T-helper 2 cell treated with Interferon-gamma antibody and Interleukin-4, amounts not matched to agents 100 ng/mL and 5 ng/mL, for 36 hours (primary cell): ENCODE measurements around the gene TMOD2. TPM values are rescaled to one million over a fixed set of nuclear protein-coding genes. Genes with fewer than 3 reads are reported as not detected.

ENCODE experiments used
- intact Hi-C: fragments of 100-400 bp; cut with micrococcal nuclease; formaldehyde crosslinking; loops from one replicate; pipeline ENCODE4 v1.15.1; 2023
- total RNA-seq: library from RNA; stranded (reverse); gene quantifications from 2 replicates; pipeline ENCODE4 v1.2.3, GENCODE V29; 2022

TMOD2 gene
- total RNA-seq, 1 donor from 2014 or later: 4.1 TPM

- intact Hi-C loops: no loop called here
These were observed 58.1 kb downstream of the TMOD2 start for GRCh38 chr15:51809457-51809856.

- intact Hi-C loops: no loop called here
These were observed 61.2 kb downstream of the TMOD2 start for GRCh38 chr15:51812598-51812997.

GRCh38 chr15:51814606-51815005, 63.2 kb downstream of the TMOD2 start:
- intact Hi-C loops: no loop called here

- intact Hi-C loops: no loop called here
These were observed 65.2 kb downstream of the TMOD2 start for GRCh38 chr15:51816611-51817010.

GRCh38 chr15:51818150-51818549, 66.8 kb downstream of the TMOD2 start:
- intact Hi-C loops: no loop called here

GRCh38 chr15:51825698-51826097, 74.3 kb downstream of the TMOD2 start:
- intact Hi-C loops: no loop called here

GRCh38 chr15:51828621-51829375, 77.4 kb downstream of the TMOD2 start:
- intact Hi-C loops: loop anchor here (1.0 to 2.0 kb wide), 2 partner anchors 34 to 92 kb away; partner anchors contain the start of gene LYSMD2

- intact Hi-C loops: loop anchor here (1.0 to 5.0 kb wide), 3 partner anchors 33 to 193 kb away; partner anchors contain the start of gene LYSMD2
These were observed 78.2 kb downstream of the TMOD2 start, which contains the start of gene TMOD3 for GRCh38 chr15:51829376-51830275. TSS of gene TMOD3 (plus strand) at chr15:51829653. CDS start at chr15:51862885, 33,232 bp downstream.

GRCh38 chr15:51830276-51830806, 78.9 kb downstream of the TMOD2 start:
- intact Hi-C loops: loop anchor here (5.0 kb wide), 1 partner anchor 192 kb away; no protein-coding TSS in a partner anchor

- intact Hi-C loops: loop anchor here (5.0 kb wide), 1 partner anchor 189 kb away; no protein-coding TSS in a partner anchor
These were observed 82.4 kb downstream of the TMOD2 start for GRCh38 chr15:51833772-51834171.

- intact Hi-C loops: no loop called here
These were observed 86.4 kb downstream of the TMOD2 start for GRCh38 chr15:51837792-51838251.

- intact Hi-C loops: no loop called here
These were observed 86.9 kb downstream of the TMOD2 start for GRCh38 chr15:51838270-51838669.

- intact Hi-C loops: no loop called here
These were observed 89.3 kb downstream of the TMOD2 start for GRCh38 chr15:51840692-51841091.

- intact Hi-C loops: no loop called here
These were observed 90.1 kb downstream of the TMOD2 start for GRCh38 chr15:51841406-51842040.

GRCh38 chr15:51842265-51842664, 90.9 kb downstream of the TMOD2 start:
- intact Hi-C loops: no loop called here

GRCh38 chr15:51842852-51843737, 91.7 kb downstream of the TMOD2 start:
- intact Hi-C loops: no loop called here

- intact Hi-C loops: no loop called here
These were observed 93.5 kb downstream of the TMOD2 start for GRCh38 chr15:51844747-51845426.

GRCh38 chr15:51846066-51846462, 94.7 kb downstream of the TMOD2 start:
- intact Hi-C loops: no loop called here

- intact Hi-C loops: no loop called here
These were observed 95.2 kb downstream of the TMOD2 start for GRCh38 chr15:51846463-51847230.
